SK-N-SH (cell line): ENCODE results near the gene ZNF516. TPM values are rescaled to one million over a fixed set of nuclear protein-coding genes. Genes with fewer than 3 reads are reported as not detected.

ENCODE experiments used
- CTCF ChIA-PET: fragments of 300-600, 350-600 bp; formaldehyde crosslinking; extraction: SDS; loops from one replicate; lab custom pipeline; 2021; lab: Yijun Ruan, JAX
- POLR2A ChIA-PET: fragments of 350-600 bp; sonication (Branson Sonifier 250); formaldehyde crosslinking; extraction: SDS; loops from one replicate; lab custom pipeline; 2020; ENCODE audit warnings: antibody characterized with exemption, inconsistent platforms; lab: Yijun Ruan, JAX
- DNase-seq: peaks from one replicate; pipeline ENCODE4 v3.0.0; 2012
- H2AFZ ChIP-seq: fragments of 200-600 bp; sonication (generic); 2 replicates; pipeline ENCODE4 v1.8.1; 2016; ENCODE audit warnings: antibody characterized with exemption, mild to moderate bottlenecking, low read depth
- H3F3A ChIP-seq: fragments of 200-600 bp; sonication (generic); replicated peaks from 2 replicates; pipeline ENCODE3; 2016; ENCODE audit warnings: antibody characterized with exemption, mild to moderate bottlenecking; ENCODE audit not compliant: insufficient read depth
- H3K27ac ChIP-seq, 2 experiments: fragments of 200-500 bp in 1 of 2; fragments of 200-600 bp in 1 of 2; sonication (Bioruptor generic) in 1 of 2; sonication (generic), shearing (Covaris generic) in 1 of 2; 2 replicates each; pipeline versions ENCODE4 v1.5.1 to v1.6.1; 2014 to 2016; ENCODE audit warnings: low read depth in 2 of 2, inconsistent platforms in 1 of 2, low read length in 1 of 2, mild to moderate bottlenecking in 1 of 2, mixed read lengths in 1 of 2
- H3K27me3 ChIP-seq: fragments of 200-600 bp; sonication (generic), shearing (Covaris generic); 2 replicates; pipeline ENCODE4 v1.6.1; 2016; ENCODE audit warnings: mixed run types; ENCODE audit not compliant: insufficient read depth
- H3K36me3 ChIP-seq, 2 experiments: fragments of 200-500 bp in 1 of 2; fragments of 200-600 bp in 1 of 2; sonication (Bioruptor generic) in 1 of 2; sonication (generic) in 1 of 2; replicated peaks in 1 of 2; 2 replicates each; pipeline versions ENCODE3 to v1.5.1; 2014 to 2016; ENCODE audit warnings: low read length in 1 of 2, mild to moderate bottlenecking in 1 of 2; ENCODE audit not compliant: insufficient read depth in 2 of 2, control insufficient read depth in 1 of 2
- H3K4me1 ChIP-seq, 2 experiments: fragments of 200-500 bp in 1 of 2; fragments of 200-600 bp in 1 of 2; sonication (Bioruptor generic) in 1 of 2; sonication (generic), shearing (Covaris generic) in 1 of 2; 2 replicates each; pipeline versions ENCODE4 v1.5.1 to v1.6.1; 2014 to 2016; ENCODE audit warnings: low read depth in 1 of 2, low read length in 1 of 2, mixed run types in 1 of 2; ENCODE audit not compliant: insufficient read depth in 2 of 2, control insufficient read depth in 1 of 2
- H3K4me2 ChIP-seq: fragments of 200-600 bp; sonication (generic), shearing (Covaris generic); 2 replicates; pipeline ENCODE4 v1.6.1; 2017; ENCODE audit warnings: mixed run types
- H3K4me3 ChIP-seq, 2 experiments: fragments of 200-500 bp in 1 of 2; fragments of 200-600 bp in 1 of 2; sonication (Bioruptor generic) in 1 of 2; sonication (generic), shearing (Covaris generic) in 1 of 2; 2 replicates each; pipeline versions ENCODE4 v1.5.1 to v1.8.1; 2014 to 2016; ENCODE audit warnings: low read depth in 2 of 2, inconsistent platforms in 1 of 2, low read length in 1 of 2, mild to moderate bottlenecking in 1 of 2, mixed read lengths in 1 of 2, moderate library complexity in 1 of 2
- H3K79me2 ChIP-seq: fragments of 200-600 bp; sonication (generic); 2 replicates; pipeline ENCODE4 v1.8.1; 2017; ENCODE audit warnings: mild to moderate bottlenecking; ENCODE audit not compliant: insufficient read depth
- H3K9ac ChIP-seq: fragments of 200-600 bp; sonication (generic); 2 replicates; pipeline ENCODE4 v1.6.1; 2017; ENCODE audit warnings: mixed run types
- H3K9me2 ChIP-seq: fragments of 200-600 bp; sonication (generic); 2 replicates; pipeline ENCODE4 v1.6.1; 2017; ENCODE audit warnings: mixed run types
- H3K9me3 ChIP-seq: fragments of 200-600 bp; sonication (generic); 2 replicates; pipeline ENCODE4 v1.6.1; 2017; ENCODE audit warnings: mixed run types, mild to moderate bottlenecking, moderate library complexity
- H4K20me1 ChIP-seq: fragments of 200-600 bp; sonication (generic); 2 replicates; pipeline ENCODE4 v1.6.1; 2017; ENCODE audit warnings: mild to moderate bottlenecking, mixed run types; ENCODE audit not compliant: insufficient read depth
- CHD2 ChIP-seq: fragments of 150-350 bp; IDR thresholded peaks from 2 replicates; pipeline ENCODE4 v1.6.1; 2018; ENCODE audit warnings: low read length; ENCODE audit not compliant: partially characterized antibody
- CTCF ChIP-seq: fragments of 200-600 bp; sonication (generic); IDR thresholded peaks from 2 replicates; pipeline ENCODE4 v1.6.1; 2017; ENCODE audit warnings: antibody characterized with exemption, mild to moderate bottlenecking, moderate library complexity
- FOXM1 ChIP-seq: IDR thresholded peaks from 2 replicates; pipeline ENCODE4 v1.4.0; 2012; ENCODE audit warnings: low read depth, mild to moderate bottlenecking
- GABPA ChIP-seq: IDR thresholded peaks from 2 replicates; pipeline ENCODE4 v1.4.0; 2012; ENCODE audit warnings: low read depth, mild to moderate bottlenecking
- MXI1 ChIP-seq: IDR thresholded peaks from 2 replicates; pipeline ENCODE4 v1.6.1; 2012; ENCODE audit warnings: mild to moderate bottlenecking, low read depth, low read length, improper control_type of control experiment
- PBX3 ChIP-seq: IDR thresholded peaks from 2 replicates; pipeline ENCODE4; 2012
- POLR2AphosphoS5 ChIP-seq: IDR thresholded peaks from 2 replicates; pipeline ENCODE4 v1.6.1; 2012; ENCODE audit warnings: low read depth, low read length
- RFX5 ChIP-seq: IDR thresholded peaks from 2 replicates; pipeline ENCODE4 v1.6.1; 2012; ENCODE audit warnings: mild to moderate bottlenecking, improper control_type of control experiment, low read length
- RXRA ChIP-seq: IDR thresholded peaks from 2 replicates; pipeline ENCODE4 v1.4.0; 2012; ENCODE audit warnings: low read depth, mild to moderate bottlenecking, borderline replicate concordance
- SMC3 ChIP-seq: IDR thresholded peaks from 2 replicates; pipeline ENCODE4 v1.6.1; 2012; ENCODE audit warnings: low read depth, low read length, improper control_type of control experiment
- TCF12 ChIP-seq: IDR thresholded peaks from 2 replicates; pipeline ENCODE4 v1.4.0; 2012
- USF1 ChIP-seq: IDR thresholded peaks from 2 replicates; pipeline ENCODE4 v1.4.0; 2012; ENCODE audit warnings: low read depth, borderline replicate concordance
- USF2 ChIP-seq: fragments of 150-350 bp; IDR thresholded peaks from 2 replicates; pipeline ENCODE4 v1.6.1; 2017; ENCODE audit warnings: antibody characterized with exemption, low read length, low read depth, borderline replicate concordance
- WGBS: methylation state at CpG from one replicate; pipeline ENCODE4 v1.1.6; 2017; ENCODE audit warnings: low lambda C conversion rate; 5-methylcytosine and 5-hydroxymethylcytosine counted together
- polyA plus RNA-seq, 3 experiments: library from polyadenylated mRNA; depleted of rRNA; stranded (reverse); fragments of >200 nt; gene quantifications; 2 replicates each; pipeline ENCODE4 v1.2.3, GENCODE V29; 2012
- TF ChIP-seq, protein P1 (sequence below): fragments of 150-350 bp; IDR thresholded peaks from 2 replicates; pipeline ENCODE4 v1.6.1; 2016; ENCODE audit warnings: mild to moderate bottlenecking, low read depth, low read length

The ZNF516 gene
- polyA plus RNA-seq, 1 of the 3 experiments (the other 2 are of a cell fraction) = 4.4 TPM

DNA sequence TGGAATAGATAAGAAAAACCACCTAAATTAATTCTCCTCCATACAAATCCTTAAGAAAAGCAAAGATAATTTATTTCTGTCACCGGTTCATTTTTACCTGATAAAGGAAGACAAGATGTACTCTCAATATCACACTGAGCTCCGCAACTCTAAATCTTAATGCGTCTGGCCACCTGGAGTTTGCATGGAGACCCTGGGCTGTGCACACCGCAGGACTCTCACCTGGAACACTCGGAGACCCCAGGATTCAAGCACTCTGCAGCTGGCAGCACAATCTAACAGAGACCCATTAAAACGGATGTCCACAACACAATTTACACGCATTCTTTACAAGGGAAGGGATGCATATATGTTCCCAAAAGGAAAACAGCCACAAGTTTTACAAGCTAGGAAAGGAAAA lies 72.2 kb downstream of the ZNF516 start:
- peaks cover 0 to 1% of the 10 kb centered on the region in 2 experiments; a peak in 1 of 4 replicates for H3K4me1 ChIP-seq
- no peak overlapping the region for H3K4me2 ChIP-seq
- H3K4me3 ChIP-seq = no peak overlapping the region
- H3K9me2 ChIP-seq = no peaks in the 10 kb centered on the region
- 73% methylated on average over 7 of the region's 7 CpGs for WGBS
- peaks cover 11% of the 10 kb centered on the region; the same call in 1 of the 2 replicates for H3K79me2 ChIP-seq
- no peak overlapping the region for H2AFZ ChIP-seq
- H3K36me3 ChIP-seq = no peaks in the 10 kb centered on the region
- POLR2A ChIA-PET = no interaction called here
- no peaks in the 10 kb centered on the region for H3K27me3 ChIP-seq
- TF ChIP-seq RXRA (no peak), POLR2AphosphoS5 (no peak), FOXM1 (no peak)
- no peak for DNase-seq
- H3K9ac ChIP-seq = no peak overlapping the region
- no peak overlapping the region for H3K27ac ChIP-seq
- CTCF ChIA-PET = no interaction called here
- no peaks in the 10 kb centered on the region for H3F3A ChIP-seq
- H3K9me3 ChIP-seq = no peaks in the 10 kb centered on the region
- peaks cover 13% of the 10 kb centered on the region; the same call in 1 of the 2 replicates for H4K20me1 ChIP-seq

DNA sequence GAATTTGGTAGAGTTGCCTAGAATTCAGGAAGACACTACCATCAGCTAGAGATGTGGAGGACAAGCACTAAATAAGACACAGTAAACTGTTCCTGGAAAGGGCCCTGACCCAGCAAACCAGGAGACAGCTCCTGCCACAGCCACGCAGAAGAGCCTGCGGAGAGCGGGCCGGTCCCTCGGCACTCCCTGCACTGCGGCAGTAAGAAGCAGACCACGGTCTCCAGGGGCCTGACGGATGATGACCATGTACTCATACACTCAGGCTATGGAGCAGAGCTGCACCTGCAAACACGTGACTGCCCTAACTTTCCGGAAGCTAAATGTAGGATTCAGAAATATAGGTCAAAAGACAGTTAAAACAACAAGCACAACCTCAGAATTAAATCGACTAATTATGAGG lies 72.9 kb downstream of the ZNF516 start:
- H2AFZ ChIP-seq = no peak overlapping the region
- no peak overlapping the region for H3K4me2 ChIP-seq
- H3K9me3 ChIP-seq = no peaks in the 10 kb centered on the region
- H3K36me3 ChIP-seq = no peaks in the 10 kb centered on the region
- no peak overlapping the region for H3K9ac ChIP-seq
- CTCF ChIA-PET = interaction anchor here (1.0 to 1.2 kb wide), 2 partner anchors 14 to 265 kb away, joined by 3 to 4 read pairs; no protein-coding TSS in a partner anchor
- POLR2A ChIA-PET = no interaction called here
- WGBS = 77% methylated on average over 9 of the region's 11 CpGs
- H3K4me3 ChIP-seq = no peak overlapping the region
- no peak for TF ChIP-seq USF2
- TF ChIP-seq RFX5 = no peak
- no peak for TF ChIP-seq GABPA
- no peak for TF ChIP-seq SMC3
- no peak for TF ChIP-seq MXI1
- TF ChIP-seq CHD2 = no peak
- TF ChIP-seq USF1 = no peak
- no peak for TF ChIP-seq TCF12
- TF ChIP-seq FOXM1 = no peak
- TF ChIP-seq PBX3 = no peak
- TF ChIP-seq, protein P1, sequence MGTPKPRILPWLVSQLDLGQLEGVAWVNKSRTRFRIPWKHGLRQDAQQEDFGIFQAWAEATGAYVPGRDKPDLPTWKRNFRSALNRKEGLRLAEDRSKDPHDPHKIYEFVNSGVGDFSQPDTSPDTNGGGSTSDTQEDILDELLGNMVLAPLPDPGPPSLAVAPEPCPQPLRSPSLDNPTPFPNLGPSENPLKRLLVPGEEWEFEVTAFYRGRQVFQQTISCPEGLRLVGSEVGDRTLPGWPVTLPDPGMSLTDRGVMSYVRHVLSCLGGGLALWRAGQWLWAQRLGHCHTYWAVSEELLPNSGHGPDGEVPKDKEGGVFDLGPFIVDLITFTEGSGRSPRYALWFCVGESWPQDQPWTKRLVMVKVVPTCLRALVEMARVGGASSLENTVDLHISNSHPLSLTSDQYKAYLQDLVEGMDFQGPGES = no peak
- TF ChIP-seq CTCF = no peak
- no peak overlapping the region for H3K27ac ChIP-seq
- H3F3A ChIP-seq = no peaks in the 10 kb centered on the region
- DNase-seq = no peak
- H3K79me2 ChIP-seq = peaks cover 11% of the 10 kb centered on the region; the same call in 1 of the 2 replicates
- peaks cover 0 to 2% of the 10 kb centered on the region in 2 experiments; a peak in 1 of 4 replicates for H3K4me1 ChIP-seq
- peaks cover 13% of the 10 kb centered on the region; the same call in 1 of the 2 replicates for H4K20me1 ChIP-seq
- no peaks in the 10 kb centered on the region for H3K9me2 ChIP-seq
- no peaks in the 10 kb centered on the region for H3K27me3 ChIP-seq
